Keratinocyte (primary cell): ENCODE measurements around the gene KCNK5. TPM values are rescaled to one million over a fixed set of nuclear protein-coding genes. Genes with fewer than 3 reads are reported as not detected.

Experiments
- DNase-seq: peaks from one replicate; pipeline ENCODE4 v3.0.0-alpha.2; 2011; ENCODE audit warnings: low read depth, missing footprints, low spot score
- FAIRE-seq: peaks from 2 replicates; lab custom pipeline; 2011; peaks lifted over from hg19 to GRCh38; lab: Jason Lieb, UNC
- H2AFZ ChIP-seq: 2 replicates; pipeline ENCODE4 v1.6.0; 2012; ENCODE audit warnings: low read length, control low read depth, inconsistent platforms; ENCODE audit not compliant: control insufficient read depth
- H3K27ac ChIP-seq: 2 replicates; pipeline ENCODE4 v1.5.1; 2011; ENCODE audit warnings: low read length; ENCODE audit not compliant: control insufficient read depth, insufficient read depth
- H3K27me3 ChIP-seq: 3 replicates; pipeline ENCODE4 v1.6.0; 2011; ENCODE audit warnings: low read length; ENCODE audit not compliant: control insufficient read depth, insufficient read depth; ENCODE audit errors: extremely low read depth
- H3K36me3 ChIP-seq, 2 experiments: 2 replicates in 1 of 2; 3 replicates in 1 of 2; pipeline ENCODE4 v1.5.1; 2011; ENCODE audit warnings: low read length in 2 of 2, mild to moderate bottlenecking in 1 of 2; ENCODE audit not compliant: control insufficient read depth in 2 of 2, insufficient read depth in 2 of 2; ENCODE audit errors: extremely low read depth in 1 of 2
- H3K4me1 ChIP-seq: 3 replicates; pipeline ENCODE4 v1.5.1; 2011; ENCODE audit warnings: low read length; ENCODE audit not compliant: control insufficient read depth, insufficient read depth; ENCODE audit errors: extremely low read depth
- H3K4me2 ChIP-seq: 3 replicates; pipeline ENCODE4 v1.6.0; 2011; ENCODE audit warnings: low read depth, low read length; ENCODE audit not compliant: control insufficient read depth, insufficient read depth; ENCODE audit errors: extremely low read depth
- H3K4me3 ChIP-seq, 3 experiments: fragments of 200-600 bp in 1 of 3; sonication (generic) in 1 of 3; 2 replicates in 2 of 3; 3 replicates in 1 of 3; pipeline ENCODE4 v1.5.1; 2011 to 2016; ENCODE audit warnings: low read length in 3 of 3, mild to moderate bottlenecking in 3 of 3, control low read depth in 2 of 3, inconsistent platforms in 1 of 3, low read depth in 1 of 3, mixed read lengths in 1 of 3, mixed run types in 1 of 3, moderate library complexity in 1 of 3; ENCODE audit not compliant: control insufficient read depth in 2 of 3, insufficient read depth in 2 of 3; ENCODE audit errors: extremely low read depth in 1 of 3
- H3K79me2 ChIP-seq: 2 replicates; pipeline ENCODE4 v1.6.0; 2012; ENCODE audit warnings: low read length; ENCODE audit not compliant: control insufficient read depth, insufficient read depth
- H3K9ac ChIP-seq: 3 replicates; pipeline ENCODE4 v1.6.0; 2011; ENCODE audit warnings: low read length; ENCODE audit not compliant: control insufficient read depth, insufficient read depth; ENCODE audit errors: extremely low read depth
- H3K9me1 ChIP-seq: 3 replicates; pipeline ENCODE4 v1.6.0; 2011; ENCODE audit warnings: low read length; ENCODE audit not compliant: control insufficient read depth, insufficient read depth; ENCODE audit errors: extremely low read depth
- H3K9me3 ChIP-seq: 2 replicates; pipeline ENCODE4 v1.5.1; 2012; ENCODE audit warnings: low read depth, low read length; ENCODE audit not compliant: control insufficient read depth
- H4K20me1 ChIP-seq: 3 replicates; pipeline ENCODE4 v1.6.0; 2011; ENCODE audit warnings: low read length; ENCODE audit not compliant: control insufficient read depth, insufficient read depth; ENCODE audit errors: extremely low read depth
- EZH2 ChIP-seq: IDR thresholded peaks from one replicate; pipeline ENCODE4 v1.6.1; 2012; ENCODE audit warnings: inconsistent platforms, mild to moderate bottlenecking, low read length, moderate library complexity
- dilution Hi-C: fragments of 300-500 bp; cut with MboI; formaldehyde crosslinking; loops from one replicate; pipeline ENCODE4 v1.7.0; 2020; ENCODE audit warnings: low sequenced_read_pairs; ENCODE audit not compliant: extremely low pct_ligation_motif_present
- polyA plus RNA-seq, 5 experiments: library from polyadenylated mRNA; depleted of rRNA in 3 of 5; stranded (reverse) in 3 of 5; stranded (forward) in 1 of 5; unstranded in 1 of 5; fragments of >200 nt; gene quantifications; 1 replicate in 1 of 5; 2 replicates in 3 of 5; 3 replicates in 1 of 5; pipeline versions ENCODE4 v1.2.1 to v1.2.3, GENCODE V29; 2011 to 2012; ENCODE audit warnings: missing spikeins in 2 of 5, low read depth in 1 of 5, low replicate concordance in 1 of 5
- TF ChIP-seq, protein P1 (sequence below), 3 experiments: IDR thresholded peaks in 1 of 3; conservative IDR thresholded peaks in 1 of 3; optimal IDR thresholded peaks in 1 of 3; 2 replicates in 2 of 3; 3 replicates in 1 of 3; pipeline versions ENCODE3 to v1.5.1; 2011; ENCODE audit warnings: low read length in 3 of 3, mild to moderate bottlenecking in 3 of 3, moderate library complexity in 2 of 3, control low read depth in 1 of 3, inconsistent platforms in 1 of 3; ENCODE audit not compliant: insufficient read depth in 2 of 3; ENCODE audit errors: extremely low read depth in 1 of 3

Gene KCNK5
- polyA plus RNA-seq, 1 donor (not counting 4 experiments of a cell fraction or from before 2014, with no cell fraction given), result not detected

DNA sequence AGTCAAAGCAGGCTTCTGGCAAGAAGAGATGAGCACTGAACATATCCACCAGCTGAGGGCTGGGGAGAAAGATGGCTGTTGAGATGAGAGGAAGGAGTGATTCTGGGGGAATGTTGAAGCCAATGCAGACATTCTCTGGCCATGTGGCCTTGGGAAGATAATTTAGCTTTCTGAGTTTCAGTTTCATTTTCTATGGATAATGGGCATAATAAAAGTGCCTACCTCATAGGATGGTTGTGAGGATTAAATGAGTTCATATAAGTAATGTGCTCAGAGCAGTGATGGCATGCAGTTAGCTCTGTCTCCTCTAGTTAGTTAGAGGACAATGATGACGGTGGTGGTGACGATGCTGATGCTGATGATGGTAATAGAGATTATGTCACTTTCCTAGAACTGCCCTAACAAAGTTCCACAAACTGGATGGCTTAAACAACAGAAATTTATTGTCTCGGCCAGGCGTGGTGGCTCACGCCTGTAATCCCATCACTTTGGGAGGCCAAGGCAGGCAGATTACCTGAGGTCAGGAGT, 18.5 kb upstream of the KCNK5 start:
- H3K27me3 ChIP-seq, result no peaks in the 10 kb centered on the region
- H3K9me1 ChIP-seq, result no peaks in the 10 kb centered on the region
- H3K79me2 ChIP-seq, result no peaks in the 10 kb centered on the region
- H3K4me3 ChIP-seq, result no peak overlapping the region
- H3K36me3 ChIP-seq, result no peaks in the 10 kb centered on the region
- H3K4me2 ChIP-seq, result no peak overlapping the region
- H2AFZ ChIP-seq, result no peak overlapping the region
- DNase-seq (no peak), FAIRE-seq (no peak)
- no peaks in the 10 kb centered on the region for H3K4me1 ChIP-seq
- dilution Hi-C loops, result no loop called here
- H3K9ac ChIP-seq, result no peak overlapping the region
- H4K20me1 ChIP-seq, result no peaks in the 10 kb centered on the region
- H3K27ac ChIP-seq, result no peak overlapping the region
- H3K9me3 ChIP-seq, result no peaks in the 10 kb centered on the region
- TF ChIP-seq, protein P1, sequence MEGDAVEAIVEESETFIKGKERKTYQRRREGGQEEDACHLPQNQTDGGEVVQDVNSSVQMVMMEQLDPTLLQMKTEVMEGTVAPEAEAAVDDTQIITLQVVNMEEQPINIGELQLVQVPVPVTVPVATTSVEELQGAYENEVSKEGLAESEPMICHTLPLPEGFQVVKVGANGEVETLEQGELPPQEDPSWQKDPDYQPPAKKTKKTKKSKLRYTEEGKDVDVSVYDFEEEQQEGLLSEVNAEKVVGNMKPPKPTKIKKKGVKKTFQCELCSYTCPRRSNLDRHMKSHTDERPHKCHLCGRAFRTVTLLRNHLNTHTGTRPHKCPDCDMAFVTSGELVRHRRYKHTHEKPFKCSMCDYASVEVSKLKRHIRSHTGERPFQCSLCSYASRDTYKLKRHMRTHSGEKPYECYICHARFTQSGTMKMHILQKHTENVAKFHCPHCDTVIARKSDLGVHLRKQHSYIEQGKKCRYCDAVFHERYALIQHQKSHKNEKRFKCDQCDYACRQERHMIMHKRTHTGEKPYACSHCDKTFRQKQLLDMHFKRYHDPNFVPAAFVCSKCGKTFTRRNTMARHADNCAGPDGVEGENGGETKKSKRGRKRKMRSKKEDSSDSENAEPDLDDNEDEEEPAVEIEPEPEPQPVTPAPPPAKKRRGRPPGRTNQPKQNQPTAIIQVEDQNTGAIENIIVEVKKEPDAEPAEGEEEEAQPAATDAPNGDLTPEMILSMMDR (optimal IDR thresholded peaks at IDR 0.05 in 1 of 3, IDR thresholded peaks at IDR 0.05 in 1 of 3, conservative IDR thresholded peaks at IDR 0.05 in 1 of 3; ENCODE audit: extremely low read depth in 1 of 3, insufficient read depth in 2 of 3, low read length in 3 of 3), result no peak
- TF ChIP-seq EZH2, result no peak

DNA sequence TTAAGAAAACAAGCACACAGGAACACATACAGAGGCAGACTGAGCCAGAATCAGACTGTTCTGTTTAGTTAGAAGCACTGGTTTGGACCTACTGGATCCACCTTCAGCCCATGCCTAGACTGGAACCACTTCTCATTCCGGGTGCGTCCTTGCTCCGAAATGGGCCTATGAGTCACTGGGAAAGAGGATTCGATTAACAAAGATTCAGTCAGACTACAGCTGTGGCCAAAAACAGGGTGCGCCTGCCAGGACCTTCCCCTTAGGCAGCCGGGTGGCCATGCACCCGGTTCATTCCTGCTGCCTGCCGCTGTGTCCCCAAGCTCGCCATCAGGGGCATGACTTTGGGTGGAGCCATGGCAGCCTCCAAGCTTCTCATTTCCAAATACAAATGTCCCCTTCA, 14.5 kb upstream of the KCNK5 start:
- Histone ChIP-seq H3K4me1 (peaks cover 5% of the 10 kb centered on the region), H3K27ac (no peak overlapping the region)

More for the DNA sequence above, 14.5 kb upstream of the KCNK5 start:
- Histone ChIP-seq H3K4me3 (no peak overlapping the region), H3K27me3 (no peaks in the 10 kb centered on the region), H3K36me3 (no peaks in the 10 kb centered on the region), H3K9me3 (no peaks in the 10 kb centered on the region), H2AFZ (peak overlapping the region; percentile 8), H3K4me2 (no peak overlapping the region), H3K9me1 (no peaks in the 10 kb centered on the region), H4K20me1 (no peaks in the 10 kb centered on the region), H3K9ac (no peak overlapping the region), H3K79me2 (no peaks in the 10 kb centered on the region)
- DNase-seq (no peak), FAIRE-seq (no peak)
- TF ChIP-seq EZH2, result no peak
- TF ChIP-seq, protein P1 (optimal IDR thresholded peaks at IDR 0.05 in 1 of 3, IDR thresholded peaks at IDR 0.05 in 1 of 3, conservative IDR thresholded peaks at IDR 0.05 in 1 of 3; ENCODE audit: extremely low read depth in 1 of 3, insufficient read depth in 2 of 3, low read length in 3 of 3), result no peak
- dilution Hi-C loops, result no loop called here
